Lung (tissue), 12 donors: Measurements from ENCODE around the gene NDUFV1. TPM values are rescaled to one million over a fixed set of nuclear protein-coding genes. Genes with fewer than 3 reads are reported as not detected.

Source experiments
- ATAC-seq: fragments of 200-7000 bp; cut with Tn5 transposase; one replicate; pipeline ENCODE4 v1.9.1; 2020; ENCODE audit warnings: moderate number of reproducible peaks; ENCODE audit not compliant: insufficient read depth, low FRiP score
- DNase-seq, 3 donors: peaks; one replicate each; pipeline ENCODE4 v3.0.0-alpha.2; 2013 to 2017
- H3K27ac ChIP-seq, 2 donors: one replicate each; pipeline ENCODE4 v1.5.1; 2013; ENCODE audit warnings: mild to moderate bottlenecking in 2 of 2, moderate library complexity in 2 of 2, control low read depth in 1 of 2, inconsistent platforms in 1 of 2, low read depth in 1 of 2, low read length in 1 of 2
- H3K27me3 ChIP-seq, 3 donors: one replicate each; pipeline ENCODE4 v1.5.1; 2013; ENCODE audit warnings: low read length in 2 of 3; ENCODE audit not compliant: control insufficient read depth in 3 of 3, insufficient read depth in 3 of 3
- H3K36me3 ChIP-seq, 4 donors: one replicate each; pipeline ENCODE4 v1.5.1; 2013; ENCODE audit warnings: low read length in 4 of 4, mild to moderate bottlenecking in 1 of 4, moderate library complexity in 1 of 4; ENCODE audit not compliant: control insufficient read depth in 4 of 4, insufficient read depth in 4 of 4
- H3K4me1 ChIP-seq, 5 donors: one replicate each; pipeline ENCODE4 v1.5.1; 2013; ENCODE audit warnings: low read length in 5 of 5, mild to moderate bottlenecking in 2 of 5, moderate library complexity in 1 of 5; ENCODE audit not compliant: control insufficient read depth in 5 of 5, insufficient read depth in 5 of 5
- H3K4me3 ChIP-seq: one replicate; pipeline ENCODE4 v1.5.1; 2013; ENCODE audit warnings: mild to moderate bottlenecking, control low read depth, moderate library complexity
- H3K9ac ChIP-seq, 2 donors: one replicate each; pipeline ENCODE4 v1.5.1; 2013; ENCODE audit warnings: low read length in 2 of 2, control low read depth in 1 of 2; ENCODE audit not compliant: insufficient read depth in 1 of 2
- H3K9me3 ChIP-seq, 4 donors: one replicate each; pipeline ENCODE4 v1.5.1; 2013; ENCODE audit warnings: low read length in 3 of 4, mild to moderate bottlenecking in 1 of 4, moderate library complexity in 1 of 4; ENCODE audit not compliant: control insufficient read depth in 4 of 4, insufficient read depth in 3 of 4
- WGBS, 2 donors: extraction: QIAGEN DNeasy Blood & Tissue Kit; methylation state at CpG; one replicate each; pipeline ENCODE4 v1.1.7; 2013; 5-methylcytosine and 5-hydroxymethylcytosine counted together
- polyA plus RNA-seq, 2 donors: library from polyadenylated mRNA; stranded (reverse); fragments of 200-250 nt; gene quantifications; one replicate each; pipeline ENCODE4 v1.2.1, GENCODE V29; 2013
- total RNA-seq, 2 donors: library from RNA; depleted of rRNA in 1 of 2; stranded (reverse); fragments of >200 nt in 1 of 2; gene quantifications; one replicate each; pipeline ENCODE4 v1.2.1, GENCODE V29; 2014 to 2021
- TF ChIP-seq, protein P1 (sequence below): IDR thresholded peaks from 2 replicates; pipeline ENCODE4 v1.5.1; 2012; ENCODE audit warnings: mild to moderate bottlenecking; ENCODE audit errors: control extremely low read depth, extremely low read depth
- donor health status: control.
- donor health status: control.
- donor health status: Bipolar disorder and iron deficiency.
- donor health status: healthy.
- donor health status: DM: yes; HTN: yes; CAD: no.

NDUFV1 gene
- total and polyA plus RNA-seq, 4 donors, result 113 to 191 (median 140) TPM

DNA sequence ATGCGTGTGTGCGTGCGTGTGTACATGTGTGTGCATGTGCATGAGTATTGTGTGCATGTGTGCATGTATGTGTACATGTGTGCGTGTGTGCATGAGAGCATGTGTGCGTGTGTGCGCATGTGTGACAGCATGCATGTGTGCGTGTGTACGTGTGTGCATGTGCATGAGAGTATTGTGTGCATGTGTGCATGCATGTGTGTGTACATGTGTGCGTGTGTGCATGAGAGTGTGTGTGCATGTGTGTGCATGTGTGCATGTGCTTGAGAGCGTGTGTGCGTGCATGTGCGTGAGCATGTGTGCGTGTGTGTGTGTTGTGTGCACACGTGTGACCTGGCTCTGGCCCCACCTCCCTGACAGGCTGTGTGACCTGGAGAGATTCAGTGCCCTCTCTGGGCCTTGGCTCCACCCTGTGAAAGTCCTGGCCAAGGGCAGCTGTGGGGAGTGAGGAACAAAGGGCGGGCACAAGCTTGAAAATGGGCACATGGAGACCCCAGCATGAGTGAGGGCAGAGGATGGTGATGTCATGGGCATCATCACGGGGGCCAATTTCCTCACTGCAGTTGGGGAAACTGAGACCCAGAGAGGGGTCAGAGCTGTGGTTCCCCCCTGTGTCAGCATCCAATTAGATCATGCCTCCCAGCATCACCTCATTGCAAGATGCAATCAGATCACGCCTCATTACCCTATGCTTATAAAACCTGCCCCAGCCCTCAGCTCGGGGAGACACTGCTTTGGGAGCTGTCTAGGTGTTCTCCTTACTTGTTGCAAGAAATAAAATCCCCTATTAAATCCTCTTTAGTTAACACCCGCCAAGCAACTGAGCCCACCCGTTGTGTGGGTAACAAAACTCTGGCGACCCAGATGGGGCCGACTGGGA is 43.1 kb downstream of the NDUFV1 start:
- TF ChIP-seq, protein P1, sequence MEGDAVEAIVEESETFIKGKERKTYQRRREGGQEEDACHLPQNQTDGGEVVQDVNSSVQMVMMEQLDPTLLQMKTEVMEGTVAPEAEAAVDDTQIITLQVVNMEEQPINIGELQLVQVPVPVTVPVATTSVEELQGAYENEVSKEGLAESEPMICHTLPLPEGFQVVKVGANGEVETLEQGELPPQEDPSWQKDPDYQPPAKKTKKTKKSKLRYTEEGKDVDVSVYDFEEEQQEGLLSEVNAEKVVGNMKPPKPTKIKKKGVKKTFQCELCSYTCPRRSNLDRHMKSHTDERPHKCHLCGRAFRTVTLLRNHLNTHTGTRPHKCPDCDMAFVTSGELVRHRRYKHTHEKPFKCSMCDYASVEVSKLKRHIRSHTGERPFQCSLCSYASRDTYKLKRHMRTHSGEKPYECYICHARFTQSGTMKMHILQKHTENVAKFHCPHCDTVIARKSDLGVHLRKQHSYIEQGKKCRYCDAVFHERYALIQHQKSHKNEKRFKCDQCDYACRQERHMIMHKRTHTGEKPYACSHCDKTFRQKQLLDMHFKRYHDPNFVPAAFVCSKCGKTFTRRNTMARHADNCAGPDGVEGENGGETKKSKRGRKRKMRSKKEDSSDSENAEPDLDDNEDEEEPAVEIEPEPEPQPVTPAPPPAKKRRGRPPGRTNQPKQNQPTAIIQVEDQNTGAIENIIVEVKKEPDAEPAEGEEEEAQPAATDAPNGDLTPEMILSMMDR, result no peak
- H3K4me1 ChIP-seq, result peaks cover 0 to 4% (median 0%) of the 10 kb centered on the region in 5 donors
- no peak for ATAC-seq
- no peak overlapping the region for H3K27ac ChIP-seq
- DNase-seq, result no peak
- H3K36me3 ChIP-seq, result no peaks in the 10 kb centered on the region
- H3K4me3 ChIP-seq, result no peak overlapping the region
- H3K27me3 ChIP-seq, result peaks cover 0 to 4% (median 0%) of the 10 kb centered on the region in 3 donors
- H3K9me3 ChIP-seq, result peaks cover 0 to 5% (median 0%) of the 10 kb centered on the region in 4 donors
- WGBS, 2 donors, result 75 to 82% methylated on average over 22 of the region's 22 CpGs
- no peak overlapping the region for H3K9ac ChIP-seq

DNA sequence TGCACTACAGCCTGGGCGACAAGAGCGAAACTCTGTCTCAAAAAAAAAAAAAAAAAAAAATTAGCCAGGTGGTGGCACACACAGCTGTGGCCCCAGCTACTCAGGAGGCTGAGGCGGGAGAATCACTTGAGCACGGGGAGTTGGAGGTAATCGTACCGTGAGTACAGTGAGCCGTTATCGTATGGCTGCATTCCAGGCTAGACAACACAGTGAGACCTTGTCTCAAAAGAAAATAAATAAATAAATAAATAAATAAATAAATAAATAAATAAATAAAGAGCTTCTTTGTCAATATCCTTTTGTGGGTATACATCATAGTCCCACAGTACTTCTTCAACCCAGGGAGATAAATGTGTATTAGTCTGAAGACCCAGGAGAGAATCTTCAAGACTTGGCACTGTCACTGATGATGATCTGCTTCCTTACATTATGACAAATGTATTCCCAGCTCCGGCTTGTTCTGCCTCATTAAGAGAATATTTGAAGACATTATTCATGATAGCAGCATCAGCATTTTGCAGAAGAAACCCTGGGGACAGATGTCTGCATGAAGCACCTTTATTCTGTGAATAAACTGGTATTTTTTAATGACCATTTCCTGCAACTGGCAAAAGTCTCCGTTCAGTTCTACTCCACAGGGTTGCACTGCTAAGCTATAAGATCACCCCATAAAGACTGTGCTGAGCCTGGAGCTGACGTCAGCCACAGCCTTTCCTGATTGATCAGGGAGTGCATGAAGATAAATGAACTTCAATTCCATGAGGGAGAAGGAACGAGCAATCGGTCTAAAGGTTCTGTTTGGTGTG is 45.4 kb downstream of the NDUFV1 start:
- H3K9me3 ChIP-seq, result peaks cover 0 to 5% (median 0%) of the 10 kb centered on the region in 4 donors
- H3K27me3 ChIP-seq, result peaks cover 0 to 4% (median 0%) of the 10 kb centered on the region in 3 donors
- no peak overlapping the region for H3K4me3 ChIP-seq
- peak in 2 of 3 donors; percentile 30 to 45 for DNase-seq
- H3K36me3 ChIP-seq, result no peaks in the 10 kb centered on the region
- peaks cover 0 to 4% (median 0%) of the 10 kb centered on the region in 5 donors for H3K4me1 ChIP-seq
- TF ChIP-seq, protein P1, result no peak
- no peak for ATAC-seq
- no peak overlapping the region for H3K27ac ChIP-seq
- 58 to 61% methylated on average over 13 of the region's 13 CpGs for WGBS, 2 donors
- no peak overlapping the region for H3K9ac ChIP-seq

DNA sequence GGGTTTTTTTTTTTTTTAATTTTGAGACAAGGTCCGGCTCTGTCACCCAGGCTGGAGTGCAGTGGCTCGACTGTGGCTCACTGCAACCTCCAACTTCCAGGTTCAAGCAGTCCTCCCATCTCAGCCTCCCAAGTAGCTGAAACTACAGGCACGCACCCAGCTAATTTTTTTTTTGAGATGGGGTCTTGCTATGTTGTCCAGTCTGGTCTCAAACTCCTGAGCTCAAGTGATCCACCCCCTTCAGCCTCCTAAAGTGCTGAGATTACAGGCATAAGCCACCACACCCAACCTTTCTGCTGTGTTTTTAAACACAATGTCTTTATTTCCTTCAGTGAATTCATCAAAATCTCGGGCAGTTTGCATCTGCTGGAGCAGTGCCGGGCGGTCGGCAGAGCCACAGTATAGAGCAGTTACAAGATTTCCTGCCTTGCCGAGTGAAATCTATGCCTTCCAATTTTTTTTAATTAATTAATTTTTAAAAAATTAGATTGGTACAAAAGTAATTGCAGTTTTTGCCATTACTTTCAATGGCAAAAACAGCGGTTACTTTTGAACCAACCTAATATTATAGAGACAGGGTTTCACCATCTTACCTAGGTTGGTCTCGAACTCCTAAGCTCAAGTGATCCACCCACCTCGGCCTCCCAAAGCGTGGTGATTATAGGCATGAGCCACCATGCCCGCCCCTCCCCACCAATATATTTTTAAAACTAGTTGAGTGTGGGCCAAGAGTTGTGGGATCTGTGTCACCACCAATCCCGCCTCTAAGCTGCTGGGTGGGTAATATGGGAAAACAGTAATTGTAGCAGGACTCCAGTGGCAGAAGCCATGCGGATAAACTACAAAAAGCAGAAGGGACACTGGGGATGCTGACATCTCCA is 46.5 kb downstream of the NDUFV1 start:
- 74 to 81% methylated on average over 15 of the region's 15 CpGs for WGBS, 2 donors
- TF ChIP-seq, protein P1, result no peak
- no peaks in the 10 kb centered on the region for H3K36me3 ChIP-seq
- H3K9ac ChIP-seq, result no peak overlapping the region
- peaks cover 0 to 4% (median 0%) of the 10 kb centered on the region in 5 donors for H3K4me1 ChIP-seq
- no peak for DNase-seq
- H3K27me3 ChIP-seq, result peaks cover 0 to 4% (median 0%) of the 10 kb centered on the region in 3 donors
- H3K4me3 ChIP-seq, result no peak overlapping the region
- peaks cover 0 to 5% (median 0%) of the 10 kb centered on the region in 4 donors for H3K9me3 ChIP-seq
- ATAC-seq, result no peak
- no peak overlapping the region for H3K27ac ChIP-seq
